Measurements from ENCODE around the gene ASXL3. TPM values are rescaled to one million over a fixed set of nuclear protein-coding genes. Genes with fewer than 3 reads are reported as not detected.

ASXL3 gene
- total RNA-seq, 2 donors from 2014 or later, result 0.71 to 1.1 TPM

DNA sequence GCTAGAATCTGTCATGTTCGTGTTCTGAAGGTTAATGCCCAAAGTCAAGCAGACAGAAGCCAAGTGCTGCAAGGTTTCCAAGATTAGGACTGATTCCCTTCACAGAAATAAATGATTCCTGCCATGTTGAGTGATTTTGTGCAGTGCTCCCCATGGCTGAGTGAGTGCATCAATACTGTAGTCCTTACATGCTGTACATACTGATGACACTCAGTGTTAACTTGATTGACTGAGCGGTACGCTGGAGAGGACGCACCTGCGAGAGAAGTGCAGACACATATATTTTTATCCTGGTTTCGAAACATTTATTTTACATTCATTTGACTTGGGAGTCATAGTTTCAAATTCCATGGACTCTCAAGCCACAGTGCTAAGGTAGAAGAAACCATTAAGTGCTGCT, 92.0 kb downstream of the ASXL3 start:
- H3K27ac ChIP-seq (ENCODE audit: low read depth, low read length), result no peak overlapping the region
- H3K27me3 ChIP-seq (ENCODE audit: control insufficient read depth, insufficient read depth, low read length, poor library complexity, severe bottlenecking), result no peaks in the 10 kb centered on the region
- H3K4me3 ChIP-seq (ENCODE audit: low read length), result no peak overlapping the region
- H3K9ac ChIP-seq (ENCODE audit: extremely low read depth, low read length, poor library complexity, severe bottlenecking), result no peak overlapping the region
- peaks cover 22% of the 10 kb centered on the region for H3K4me1 Mint-ChIP-seq
- no peaks in the 10 kb centered on the region for H3K9me3 ChIP-seq (ENCODE audit: control insufficient read depth, low read length)
- DNase-seq, result no peak
- no peaks in the 10 kb centered on the region for H3K36me3 ChIP-seq (ENCODE audit: control insufficient read depth, insufficient read depth, low read length)
- no peaks in the 10 kb centered on the region for H3K36me3 Mint-ChIP-seq (ENCODE audit: low read depth)
- no peaks in the 10 kb centered on the region for H3K27me3 Mint-ChIP-seq (ENCODE audit: insufficient read depth)
- H3K4me1 ChIP-seq (ENCODE audit: control insufficient read depth, insufficient read depth, low read length), result no peaks in the 10 kb centered on the region
- H3K4me3 Mint-ChIP-seq, result no peak overlapping the region
- no peaks in the 10 kb centered on the region for H3K9me3 Mint-ChIP-seq
- TF ChIP-seq, protein P1, sequence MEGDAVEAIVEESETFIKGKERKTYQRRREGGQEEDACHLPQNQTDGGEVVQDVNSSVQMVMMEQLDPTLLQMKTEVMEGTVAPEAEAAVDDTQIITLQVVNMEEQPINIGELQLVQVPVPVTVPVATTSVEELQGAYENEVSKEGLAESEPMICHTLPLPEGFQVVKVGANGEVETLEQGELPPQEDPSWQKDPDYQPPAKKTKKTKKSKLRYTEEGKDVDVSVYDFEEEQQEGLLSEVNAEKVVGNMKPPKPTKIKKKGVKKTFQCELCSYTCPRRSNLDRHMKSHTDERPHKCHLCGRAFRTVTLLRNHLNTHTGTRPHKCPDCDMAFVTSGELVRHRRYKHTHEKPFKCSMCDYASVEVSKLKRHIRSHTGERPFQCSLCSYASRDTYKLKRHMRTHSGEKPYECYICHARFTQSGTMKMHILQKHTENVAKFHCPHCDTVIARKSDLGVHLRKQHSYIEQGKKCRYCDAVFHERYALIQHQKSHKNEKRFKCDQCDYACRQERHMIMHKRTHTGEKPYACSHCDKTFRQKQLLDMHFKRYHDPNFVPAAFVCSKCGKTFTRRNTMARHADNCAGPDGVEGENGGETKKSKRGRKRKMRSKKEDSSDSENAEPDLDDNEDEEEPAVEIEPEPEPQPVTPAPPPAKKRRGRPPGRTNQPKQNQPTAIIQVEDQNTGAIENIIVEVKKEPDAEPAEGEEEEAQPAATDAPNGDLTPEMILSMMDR (conservative IDR thresholded peaks at IDR 0.05), result no peak
- WGBS, 2 experiments (ENCODE audit: insufficient coverage in 1 of 2, insufficient read length in 1 of 2), result 94 to 95% methylated on average over 4 to 6 of the region's 6 CpGs
- H3K27ac Mint-ChIP-seq, result no peak overlapping the region

DNA sequence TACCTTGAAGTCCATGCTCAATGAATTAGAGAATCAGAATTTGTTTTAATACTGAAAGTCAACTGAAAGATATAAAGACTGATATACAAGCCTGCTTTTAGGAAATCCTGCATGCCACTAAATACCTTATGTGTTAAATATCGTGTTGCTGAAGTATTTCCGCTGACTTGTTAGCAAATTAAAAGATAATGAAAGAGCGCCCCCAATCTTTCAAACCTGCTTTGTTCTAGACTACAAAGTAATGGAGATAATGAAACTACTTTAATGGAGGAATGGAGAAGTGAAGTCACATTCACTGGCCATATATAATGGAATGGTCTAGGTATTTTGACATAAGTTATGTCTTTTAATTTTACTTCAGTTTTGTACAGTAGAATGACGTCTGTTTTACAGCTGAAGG, 95.7 kb downstream of the ASXL3 start:
- TF ChIP-seq, protein P1 (conservative IDR thresholded peaks at IDR 0.05), result peak; percentile 59
- Histone ChIP-seq H3K9ac (ENCODE audit: extremely low read depth, low read length, poor library complexity, severe bottlenecking) (no peak overlapping the region), H3K4me1 (ENCODE audit: control insufficient read depth, insufficient read depth, low read length) (no peaks in the 10 kb centered on the region), H3K36me3 (ENCODE audit: control insufficient read depth, insufficient read depth, low read length) (no peaks in the 10 kb centered on the region), H3K9me3 (ENCODE audit: control insufficient read depth, low read length) (no peaks in the 10 kb centered on the region), H3K4me3 (ENCODE audit: low read length) (no peak overlapping the region), H3K27me3 (ENCODE audit: control insufficient read depth, insufficient read depth, low read length, poor library complexity, severe bottlenecking) (no peaks in the 10 kb centered on the region), H3K27ac (ENCODE audit: low read depth, low read length) (no peak overlapping the region)
- Mint-ChIP-seq H3K4me3 (no peak overlapping the region), H3K36me3 (ENCODE audit: low read depth) (no peaks in the 10 kb centered on the region), H3K4me1 (peaks cover 22% of the 10 kb centered on the region), H3K27ac (no peak overlapping the region), H3K27me3 (ENCODE audit: insufficient read depth) (no peaks in the 10 kb centered on the region), H3K9me3 (no peaks in the 10 kb centered on the region)
- no peak for DNase-seq
- WGBS, 2 experiments (ENCODE audit: insufficient coverage in 1 of 2, insufficient read length in 1 of 2), result 88 to 89% methylated on average over 4 of the region's 4 CpGs

DNA sequence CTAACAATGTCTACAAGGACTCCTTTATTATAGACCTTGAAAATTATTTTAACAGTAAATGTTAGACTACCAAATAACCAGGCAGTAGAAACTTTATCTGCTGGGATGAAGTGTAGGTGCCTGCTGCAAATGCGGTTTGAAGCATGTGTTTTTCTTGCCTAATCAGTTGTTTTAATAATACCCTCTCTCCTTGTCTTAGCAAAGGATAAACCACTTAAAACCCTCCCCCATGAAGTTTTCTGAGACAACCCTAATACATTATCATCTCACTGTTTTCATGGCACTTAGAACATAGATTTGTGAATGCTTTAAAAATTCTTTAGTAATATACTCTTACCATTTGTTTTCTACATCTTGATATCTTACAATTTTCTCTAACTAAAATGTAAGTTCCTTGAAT, 98.6 kb downstream of the ASXL3 start:
- H3K27me3 Mint-ChIP-seq (ENCODE audit: insufficient read depth), result no peaks in the 10 kb centered on the region
- no peaks in the 10 kb centered on the region for H3K9me3 Mint-ChIP-seq
- H3K9me3 ChIP-seq (ENCODE audit: control insufficient read depth, low read length), result no peaks in the 10 kb centered on the region
- no peaks in the 10 kb centered on the region for H3K4me1 ChIP-seq (ENCODE audit: control insufficient read depth, insufficient read depth, low read length)
- no peak overlapping the region for H3K27ac Mint-ChIP-seq
- WGBS, 2 experiments (ENCODE audit: insufficient coverage in 1 of 2, insufficient read length in 1 of 2), result 83 to 85% methylated on average over 1 of the region's 1 CpG
- no peaks in the 10 kb centered on the region for H3K36me3 ChIP-seq (ENCODE audit: control insufficient read depth, insufficient read depth, low read length)
- H3K4me3 ChIP-seq (ENCODE audit: low read length), result no peak overlapping the region
- H3K27ac ChIP-seq (ENCODE audit: low read depth, low read length), result no peak overlapping the region
- peaks cover 6% of the 10 kb centered on the region for H3K4me1 Mint-ChIP-seq
- TF ChIP-seq, protein P1 (conservative IDR thresholded peaks at IDR 0.05), result no peak
- H3K36me3 Mint-ChIP-seq (ENCODE audit: low read depth), result no peaks in the 10 kb centered on the region
- DNase-seq, result no peak
- H3K27me3 ChIP-seq (ENCODE audit: control insufficient read depth, insufficient read depth, low read length, poor library complexity, severe bottlenecking), result no peaks in the 10 kb centered on the region
- no peak overlapping the region for H3K4me3 Mint-ChIP-seq
- no peak overlapping the region for H3K9ac ChIP-seq (ENCODE audit: extremely low read depth, low read length, poor library complexity, severe bottlenecking)
